Upper lobe of left lung (tissue), 4 donors: Measurements from ENCODE around the gene ASTN2.

ENCODE experiments used
- CTCF ChIP-seq, 6 experiments: fragments of 450-650 bp in 4 of 6; fragments of 200-600 bp in 2 of 6; sonication (generic) in 2 of 6; IDR thresholded peaks; one replicate each; pipeline ENCODE4 v1.5.1; 2016 to 2019; ENCODE audit warnings: antibody characterized with exemption in 6 of 6
- EP300 ChIP-seq, 4 donors: sonication (generic); formaldehyde crosslinking; IDR thresholded peaks; one replicate each; pipeline ENCODE4 v1.5.1; 2017; ENCODE audit warnings: antibody characterized with exemption in 4 of 4, control low read depth in 2 of 4
- POLR2A ChIP-seq, 4 donors: fragments of 450-650 bp; IDR thresholded peaks; one replicate each; pipeline ENCODE4 v1.5.1; 2016 to 2017; ENCODE audit warnings: antibody characterized with exemption in 4 of 4, mild to moderate bottlenecking in 2 of 4

- no peak for TF ChIP-seq EP300 (IDR thresholded peaks at IDR 0.05)
- no peak for TF ChIP-seq CTCF (IDR thresholded peaks at IDR 0.05)
- no peak for TF ChIP-seq POLR2A (IDR thresholded peaks at IDR 0.05)
Measured at GRCh38 chr9:117374076-117374725, 40.7 kb downstream of the ASTN2 start.
